NCI-H1417 treated with DMSO at 0.1 percent for 48 hours (cell line): ENCODE results near the gene ZNF665.
"Not testable (repeated sequence)": the region's sequence is repeated elsewhere in the genome, so short reads cannot be mapped to it uniquely, and the experiment has no call there.

Experiments
- DNase-seq: peaks from one replicate; lab custom pipeline; 2025; lab: John Stamatoyannopoulos, UW

The ZNF665 gene

DNA sequence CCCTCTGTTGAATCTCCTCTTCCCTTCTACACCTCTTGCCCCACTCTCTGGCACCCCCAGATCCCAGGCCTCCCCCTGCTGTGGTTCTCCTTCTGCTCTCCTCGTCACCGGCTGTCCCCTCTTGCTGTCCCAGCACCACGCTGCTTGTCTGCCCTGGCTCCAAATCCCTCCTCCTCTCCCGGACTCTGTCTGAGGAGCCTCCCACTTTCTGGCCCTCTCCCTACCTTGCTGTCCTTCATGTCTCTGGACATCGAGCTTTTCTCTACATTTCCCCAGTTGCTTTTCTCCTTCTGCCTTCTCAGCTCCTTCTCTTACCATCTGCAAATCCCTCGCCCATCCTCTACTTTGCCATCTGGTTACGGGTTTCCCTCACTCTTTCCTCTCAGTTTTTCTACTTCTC lies 35.5 kb downstream of the ZNF665 start:
- no peak for DNase-seq

DNA sequence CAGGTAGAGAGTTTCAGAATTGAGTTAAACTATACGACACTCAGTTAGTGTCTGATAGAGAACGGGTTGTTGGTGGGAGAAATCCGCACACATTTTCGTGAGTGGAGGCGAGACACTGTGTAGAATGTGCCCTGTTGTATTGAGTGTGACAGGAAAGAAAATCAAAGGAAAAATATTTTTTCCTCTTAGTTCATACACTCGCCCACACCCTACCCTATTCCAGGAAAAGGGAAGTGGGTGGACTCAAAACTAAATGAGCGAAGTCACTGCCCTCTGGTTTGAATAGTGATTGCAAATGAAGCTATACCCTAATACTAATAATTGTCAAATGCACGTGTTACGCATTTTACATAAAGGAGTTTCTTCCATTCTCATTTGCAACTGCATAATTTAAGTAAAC lies 36.3 kb downstream of the ZNF665 start:
- DNase-seq: no peak

DNA sequence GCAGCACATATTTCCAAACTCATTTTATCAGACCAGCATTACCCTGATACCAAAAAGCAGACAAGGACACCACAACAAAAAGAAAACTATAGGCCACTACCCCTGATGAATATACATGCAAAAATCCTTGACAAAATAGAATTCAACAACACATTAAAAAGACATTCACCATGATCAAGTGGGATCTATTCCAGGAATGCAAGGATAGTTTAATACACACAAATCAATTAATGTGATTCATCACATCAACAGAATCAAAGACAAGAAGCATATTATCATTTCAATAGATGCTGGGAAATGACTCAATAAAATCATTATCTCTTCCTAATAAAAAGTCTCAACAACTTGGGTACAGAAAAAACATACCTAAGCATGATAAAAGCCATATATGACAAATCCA lies 45.5 kb downstream of the ZNF665 start:
- DNase-seq: no peak

DNA sequence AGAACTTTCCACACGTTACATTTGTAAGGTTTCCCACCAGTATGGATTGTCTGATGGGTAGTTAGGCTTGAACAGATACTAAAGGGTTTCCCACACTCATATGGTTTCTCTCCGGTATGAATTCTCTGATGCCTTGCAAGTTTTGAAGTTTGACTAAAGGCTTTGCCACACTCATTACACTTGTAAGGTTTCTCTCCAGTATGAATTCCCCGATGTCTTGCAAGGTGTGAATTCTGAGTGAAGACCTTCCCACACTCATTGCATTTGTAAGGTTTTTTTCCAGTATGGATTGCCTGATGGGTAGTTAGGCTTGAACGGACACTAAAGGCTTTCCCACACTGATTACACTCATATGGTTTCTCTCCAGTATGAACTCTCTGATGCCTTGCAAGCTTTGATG lies 52.8 kb downstream of the ZNF665 start:
- DNase-seq: no peak

DNA sequence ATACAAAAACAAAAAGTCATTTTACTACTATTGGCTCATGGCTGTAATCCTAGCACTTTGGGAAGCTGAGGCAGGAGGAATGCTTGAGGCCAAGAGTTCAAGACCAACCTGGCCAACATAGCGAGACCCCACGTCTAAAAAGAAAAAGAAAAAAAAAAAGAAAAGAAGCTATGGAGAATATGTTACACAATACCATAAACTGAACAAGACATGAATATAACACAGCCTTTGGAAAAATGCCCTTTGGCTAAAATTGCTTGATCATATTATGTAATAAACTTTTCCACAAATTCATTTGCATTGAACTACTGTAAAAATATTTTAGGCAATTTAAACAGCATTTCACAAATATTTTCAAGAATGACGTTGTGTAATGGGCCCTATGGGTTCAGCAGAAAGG lies 56.7 kb downstream of the ZNF665 start:
- DNase-seq: no peak

DNA sequence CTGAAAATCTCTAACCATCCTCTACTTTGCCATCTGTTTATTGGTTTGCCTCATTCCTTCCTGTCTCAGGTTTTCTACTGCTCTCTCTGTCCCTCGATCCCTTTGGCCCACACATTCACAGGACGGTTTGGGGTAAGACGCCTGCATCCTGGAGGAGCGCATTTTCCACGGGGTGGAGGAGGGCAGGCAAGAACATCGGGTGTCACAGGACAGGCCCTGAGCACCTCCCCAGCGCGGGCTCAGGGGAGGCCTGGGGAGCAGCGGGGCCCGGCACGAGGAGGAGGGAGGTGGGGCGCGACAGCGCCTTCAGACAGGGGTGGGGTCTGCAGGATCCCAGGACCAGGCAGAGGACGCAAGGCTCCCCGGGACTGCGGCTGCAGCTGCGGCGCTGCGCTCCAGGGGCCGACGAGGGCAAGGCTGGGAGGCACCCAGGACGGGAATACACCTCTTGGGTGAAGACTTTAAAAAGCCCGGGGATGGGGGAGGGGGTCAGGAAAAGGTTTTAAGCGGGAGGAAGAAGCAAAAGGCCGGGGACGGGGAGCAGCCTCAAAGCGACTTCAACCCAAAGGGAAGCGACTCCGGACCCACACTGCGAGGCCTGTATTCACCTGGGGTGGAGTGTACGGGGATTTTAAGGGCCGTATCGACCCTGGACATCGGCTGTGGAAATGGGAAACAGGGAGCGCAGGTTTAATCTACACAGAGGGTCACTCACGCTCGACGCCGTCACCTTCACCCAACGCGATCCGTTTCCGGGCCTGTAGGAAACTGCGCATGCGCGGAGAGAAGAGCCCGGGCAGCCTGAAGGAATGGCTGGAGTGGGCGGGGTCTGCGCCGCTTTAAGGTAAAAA lies 60.8 kb downstream of the ZNF665 start, which contains the start of gene ZNF415:
Gene ZNF415, minus strand, starts transcription at position 770 of the 851 bp plus-strand sequence. CDS start 10,234 bp downstream, outside the sequence.
- DNase-seq: no peak

DNA sequence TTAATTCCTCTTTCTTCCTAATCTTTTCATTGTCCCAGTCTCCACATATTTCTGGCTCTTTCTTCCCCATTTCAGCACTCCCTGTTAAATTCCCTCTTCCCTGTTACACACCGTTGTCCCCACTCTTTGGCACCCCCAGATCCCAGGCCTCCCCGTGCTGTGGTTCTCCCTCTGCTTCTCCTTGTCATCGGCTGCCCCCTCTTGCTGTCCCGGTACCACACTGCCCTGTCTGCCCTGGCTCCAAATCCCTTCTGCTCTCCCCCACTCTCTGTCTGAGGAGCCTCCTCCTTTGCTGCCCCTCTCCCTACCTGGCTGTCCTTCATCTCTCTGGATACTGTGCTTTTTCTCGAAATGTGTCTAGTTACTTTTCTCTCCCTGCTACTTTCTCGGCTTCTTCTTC lies 61.4 kb downstream of the ZNF665 start:
- DNase-seq: no peak

DNA sequence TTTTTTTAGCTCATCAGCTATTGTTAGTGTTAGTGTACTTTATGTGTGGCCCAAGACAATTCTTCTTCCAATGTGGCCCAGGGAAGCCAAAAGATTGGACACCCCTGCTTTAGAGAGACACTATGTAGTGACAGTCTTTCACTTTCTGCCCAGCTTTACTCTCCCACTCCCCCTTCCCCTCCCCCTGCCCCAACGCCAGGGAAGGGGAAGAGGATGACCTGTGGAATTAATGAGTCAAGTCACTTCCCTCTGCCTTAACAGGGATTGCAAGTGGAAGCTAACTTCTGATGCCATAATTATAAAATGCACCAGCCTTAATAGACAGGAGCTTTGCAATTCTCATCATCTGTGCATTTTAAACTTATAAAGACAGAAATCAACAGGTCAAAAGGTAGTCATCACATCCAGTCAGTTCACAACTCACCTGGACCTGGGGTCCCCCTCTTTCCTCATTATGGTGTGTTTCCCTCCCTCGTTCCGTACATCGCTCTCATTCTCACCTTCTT lies 62.0 kb downstream of the ZNF665 start:
- no peak for DNase-seq

DNA sequence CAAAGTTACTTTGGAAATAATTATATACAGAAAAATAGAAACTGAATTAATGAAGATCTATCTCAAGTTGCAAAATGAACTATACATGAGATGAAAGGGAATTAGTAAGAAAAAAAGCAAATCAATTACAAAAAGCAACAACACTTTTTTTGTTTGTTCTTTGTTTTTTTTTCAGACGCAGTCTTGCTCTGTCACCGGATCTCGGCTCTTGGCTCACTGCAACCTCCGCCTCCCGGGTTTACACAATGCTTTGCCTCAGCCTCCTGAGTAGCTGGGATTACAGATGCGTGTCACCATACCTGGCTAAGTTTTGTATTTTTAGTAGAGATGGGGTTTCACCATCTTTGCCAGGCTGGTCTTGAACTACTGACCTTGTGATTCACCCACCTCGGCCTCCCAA lies 62.7 kb downstream of the ZNF665 start:
- DNase-seq: no peak

DNA sequence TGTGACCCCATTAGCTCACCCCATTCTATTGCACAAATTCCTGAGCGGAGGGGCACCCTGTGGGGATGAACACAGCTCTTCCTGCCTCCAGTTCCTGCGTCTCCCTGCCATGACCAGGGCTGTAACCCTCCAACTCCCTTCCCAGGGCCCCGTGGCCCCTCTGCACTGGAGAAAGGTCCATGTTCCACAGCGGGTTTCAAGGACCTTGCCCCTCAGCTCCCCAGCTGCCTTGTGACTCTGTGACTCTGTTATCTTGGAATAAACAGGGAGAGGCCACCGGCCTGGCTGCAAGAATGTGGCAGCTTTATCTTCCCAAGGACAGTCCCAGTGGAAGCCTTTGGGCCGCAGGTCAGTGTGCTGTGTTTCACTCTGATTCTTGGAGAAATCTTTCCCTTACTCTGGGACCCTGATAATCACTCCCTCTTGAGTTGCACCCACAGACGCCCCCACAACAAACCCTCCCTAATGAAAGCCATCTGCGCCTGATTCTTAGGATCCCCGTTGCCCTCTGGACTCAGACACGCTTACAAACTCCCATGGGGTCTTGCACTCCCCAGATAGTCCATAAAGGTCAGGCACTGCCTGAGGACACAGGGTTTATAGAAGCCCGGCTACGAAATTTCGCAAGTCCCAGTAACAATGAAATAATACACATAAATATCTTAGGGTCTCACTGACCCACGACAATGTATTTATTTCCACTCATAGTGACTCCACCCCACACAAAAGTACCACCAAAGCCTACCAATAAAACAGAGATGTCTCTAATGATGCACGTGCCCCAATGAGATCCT lies 66.2 kb downstream of the ZNF665 start:
- DNase-seq: not testable (repeated sequence)

DNA sequence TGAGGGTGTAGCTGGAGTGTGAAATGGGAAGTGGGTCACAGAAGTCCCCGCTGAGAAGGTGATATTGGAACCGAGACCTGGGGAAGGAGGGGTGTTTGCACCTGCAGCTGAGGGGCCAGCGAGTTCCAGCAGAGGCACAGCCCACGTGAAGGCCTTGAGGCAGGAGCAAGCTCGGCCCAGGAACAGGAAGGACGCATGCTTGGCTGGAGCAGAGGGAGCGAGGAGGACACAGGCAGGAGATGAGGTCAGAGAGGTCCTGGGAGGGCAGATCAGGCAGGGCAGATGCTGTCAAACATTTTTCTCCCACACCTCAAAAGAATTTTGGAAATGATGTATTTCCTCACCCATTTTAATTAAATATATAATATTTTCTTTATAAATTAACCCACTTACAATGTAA lies 69.8 kb downstream of the ZNF665 start:
- DNase-seq: no peak
